Fibroblast of skin of right quadriceps (primary cell): Measurements from ENCODE around the gene MSI2.
"Not testable (repeated sequence)": the region's sequence is repeated elsewhere in the genome, so short reads cannot be mapped to it uniquely, and the experiment has no call there.

Source experiments
- DNase-seq: peaks from one replicate; pipeline ENCODE4 v3.0.0-alpha.2; 2013

Gene MSI2

GRCh38 chr17:57255776-57256681 lies at the start of gene MSI2:
Gene MSI2 (plus strand): TSS chr17:57256523. CDS start chr17:57256743, 220 bp downstream.
- peak; percentile 81 for DNase-seq

GRCh38 chr17:57206928-57207327 lies 49.4 kb upstream of the MSI2 start:
- DNase-seq: no peak

- DNase-seq: no peak
These were observed 48.9 kb upstream of the MSI2 start for GRCh38 chr17:57207396-57207795.

GRCh38 chr17:57210224-57210553 lies 46.1 kb upstream of the MSI2 start:
- DNase-seq: no peak

GRCh38 chr17:57210972-57211411 lies 45.3 kb upstream of the MSI2 start:
- DNase-seq: no peak

- peak; percentile 14 for DNase-seq
These were observed 44.8 kb upstream of the MSI2 start for GRCh38 chr17:57211543-57211942.

GRCh38 chr17:57213180-57213825 lies 43.0 kb upstream of the MSI2 start:
- DNase-seq: no peak

GRCh38 chr17:57215317-57215716 lies 41.0 kb upstream of the MSI2 start:
- no peak for DNase-seq

- no peak for DNase-seq
These were observed 34.7 kb upstream of the MSI2 start for GRCh38 chr17:57221366-57222350.

GRCh38 chr17:57222422-57222821 lies 33.9 kb upstream of the MSI2 start:
- DNase-seq: not testable (repeated sequence)

- no peak for DNase-seq
These were observed 31.2 kb upstream of the MSI2 start for GRCh38 chr17:57225127-57225526.

GRCh38 chr17:57226793-57227192 lies 29.5 kb upstream of the MSI2 start:
- DNase-seq: no peak

- DNase-seq: no peak
These were observed 27.4 kb upstream of the MSI2 start for GRCh38 chr17:57228911-57229310.

- DNase-seq: no peak
These were observed 22.1 kb upstream of the MSI2 start for GRCh38 chr17:57234061-57234738.

- no peak for DNase-seq
These were observed 21.6 kb upstream of the MSI2 start for GRCh38 chr17:57234739-57235092.

- no peak for DNase-seq
These were observed 21.2 kb upstream of the MSI2 start for GRCh38 chr17:57235124-57235523.

GRCh38 chr17:57236686-57237299 lies 19.5 kb upstream of the MSI2 start:
- DNase-seq: no peak

GRCh38 chr17:57240648-57241047 lies 15.7 kb upstream of the MSI2 start:
- no peak for DNase-seq

- DNase-seq: no peak
These were observed 14.2 kb upstream of the MSI2 start for GRCh38 chr17:57242148-57242547.

GRCh38 chr17:57243171-57243622 lies 13.1 kb upstream of the MSI2 start:
- DNase-seq: peak; percentile 50

- DNase-seq: no peak
These were observed 10.5 kb upstream of the MSI2 start for GRCh38 chr17:57245786-57246185.

GRCh38 chr17:57246257-57246656 lies 10.1 kb upstream of the MSI2 start:
- DNase-seq: no peak
